OCI-LY1 (cell line): ENCODE results near the gene CYYR1.

Source experiments
- H2AFZ ChIP-seq: fragments of 200-600 bp; sonication (generic), shearing (Covaris generic); 2 replicates; pipeline ENCODE4 v1.6.0; 2014; ENCODE audit warnings: antibody characterized with exemption, mild to moderate bottlenecking, low read length
- H3F3A ChIP-seq: fragments of 200-600 bp; sonication (generic), shearing (Covaris generic); 2 replicates; pipeline ENCODE4 v1.6.0; 2014; ENCODE audit warnings: mild to moderate bottlenecking, antibody characterized with exemption, low read length, moderate library complexity; ENCODE audit not compliant: insufficient read depth
- H3K27ac ChIP-seq: fragments of 200-600 bp; sonication (generic); 2 replicates; pipeline ENCODE4 v1.5.1; 2014; ENCODE audit warnings: low read length, mixed run types, mild to moderate bottlenecking, low read depth; ENCODE audit not compliant: poor library complexity, severe bottlenecking
- H3K27me3 ChIP-seq: fragments of 200-600 bp; sonication (generic); 2 replicates; pipeline ENCODE4 v1.6.0; 2014; ENCODE audit warnings: antibody characterized with exemption, mild to moderate bottlenecking, low read length, moderate library complexity; ENCODE audit not compliant: insufficient read depth
- H3K36me3 ChIP-seq: fragments of 200-600 bp; sonication (generic); 2 replicates; pipeline ENCODE4 v1.6.1; 2014; ENCODE audit warnings: mild to moderate bottlenecking, antibody characterized with exemption, low read length, moderate library complexity, mixed read lengths; ENCODE audit not compliant: insufficient read depth
- H3K4me1 ChIP-seq: fragments of 200-600 bp; sonication (generic); 2 replicates; pipeline ENCODE4 v1.5.1; 2014; ENCODE audit warnings: mild to moderate bottlenecking, low read length, moderate library complexity; ENCODE audit not compliant: insufficient read depth, severe bottlenecking
- H3K4me2 ChIP-seq: fragments of 200-600 bp; sonication (generic), shearing (Covaris generic); 2 replicates; pipeline ENCODE4 v1.6.1; 2014; ENCODE audit warnings: low read length
- H3K4me3 ChIP-seq: fragments of 200-600 bp; sonication (generic); 2 replicates; pipeline ENCODE4 v1.5.1; 2014; ENCODE audit warnings: low read length, low read depth, mild to moderate bottlenecking, mixed read lengths; ENCODE audit not compliant: poor library complexity, severe bottlenecking
- H3K79me2 ChIP-seq: fragments of 200-600 bp; shearing (Covaris generic); 2 replicates; pipeline ENCODE4 v1.6.1; 2016; ENCODE audit warnings: mixed run types, low read length, mixed read lengths; ENCODE audit not compliant: insufficient read depth
- H3K9ac ChIP-seq: fragments of 200-600 bp; sonication (generic), shearing (Covaris generic); 2 replicates; pipeline ENCODE4 v1.6.1; 2014; ENCODE audit warnings: mild to moderate bottlenecking, low read length, mixed read lengths
- H3K9me2 ChIP-seq: fragments of 200-600 bp; sonication (generic), shearing (Covaris generic); 2 replicates; pipeline ENCODE4 v1.6.1; 2014; ENCODE audit warnings: low read depth, mild to moderate bottlenecking, low read length, mixed read lengths
- H3K9me3 ChIP-seq: fragments of 200-600 bp; shearing (Covaris generic); 2 replicates; pipeline ENCODE4 v1.6.1; 2014; ENCODE audit warnings: low read length, mixed read lengths
- H4K20me1 ChIP-seq: fragments of 200-600 bp; sonication (generic), shearing (Covaris generic); 2 replicates; pipeline ENCODE4 v1.6.0; 2016; ENCODE audit warnings: mild to moderate bottlenecking, low read length; ENCODE audit not compliant: insufficient read depth
- EZH2 ChIP-seq: fragments of 200-600 bp; sonication (generic), shearing (Covaris generic); IDR thresholded peaks from 2 replicates; pipeline ENCODE4 v1.8.0; 2017; ENCODE audit warnings: borderline replicate concordance, mixed run types, mild to moderate bottlenecking, antibody characterized with exemption, low read length, moderate library complexity, mixed read lengths
- TF ChIP-seq, protein P1 (sequence below): fragments of 200-600 bp; sonication (generic), shearing (Covaris generic); IDR thresholded peaks from 2 replicates; pipeline ENCODE4 v1.5.1; 2017; ENCODE audit warnings: mild to moderate bottlenecking, antibody characterized with exemption, low read length, moderate library complexity, mixed read lengths

Gene CYYR1

DNA sequence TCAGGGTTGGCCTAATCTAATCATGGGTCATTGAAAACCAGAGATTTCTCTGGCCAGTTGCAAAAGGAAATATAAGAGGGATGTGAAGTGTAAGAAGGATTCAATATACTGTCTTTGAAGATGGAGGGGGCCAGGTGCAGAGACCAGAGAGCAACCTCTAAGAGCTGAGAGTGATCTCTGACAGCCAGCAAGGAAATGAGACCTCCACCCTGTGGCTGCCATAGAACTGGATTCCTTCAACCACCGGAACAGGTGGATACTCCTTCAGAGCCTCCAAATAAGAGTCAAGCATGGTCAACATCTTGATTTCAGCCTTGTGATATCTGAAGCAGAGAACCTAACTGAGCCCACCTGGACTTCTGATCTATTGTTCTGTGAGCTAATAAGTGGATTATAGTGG lies 128.4 kb downstream of the CYYR1 start:
- Histone ChIP-seq H2AFZ (no peak overlapping the region), H3K9ac (no peak overlapping the region), H3K27me3 (no peaks in the 10 kb centered on the region), H3K79me2 (no peaks in the 10 kb centered on the region), H3K9me2 (no peaks in the 10 kb centered on the region), H3K4me3 (no peak overlapping the region), H3K4me1 (peaks cover 3% of the 10 kb centered on the region), H3F3A (no peaks in the 10 kb centered on the region), H3K36me3 (no peaks in the 10 kb centered on the region; the same call in 1 of the 2 replicates), H3K4me2 (no peak overlapping the region), H3K9me3 (peaks cover 6% of the 10 kb centered on the region; the same call in 1 of the 2 replicates), H4K20me1 (no peaks in the 10 kb centered on the region), H3K27ac (no peak overlapping the region)
- no peak for TF ChIP-seq EZH2
- TF ChIP-seq, protein P1, sequence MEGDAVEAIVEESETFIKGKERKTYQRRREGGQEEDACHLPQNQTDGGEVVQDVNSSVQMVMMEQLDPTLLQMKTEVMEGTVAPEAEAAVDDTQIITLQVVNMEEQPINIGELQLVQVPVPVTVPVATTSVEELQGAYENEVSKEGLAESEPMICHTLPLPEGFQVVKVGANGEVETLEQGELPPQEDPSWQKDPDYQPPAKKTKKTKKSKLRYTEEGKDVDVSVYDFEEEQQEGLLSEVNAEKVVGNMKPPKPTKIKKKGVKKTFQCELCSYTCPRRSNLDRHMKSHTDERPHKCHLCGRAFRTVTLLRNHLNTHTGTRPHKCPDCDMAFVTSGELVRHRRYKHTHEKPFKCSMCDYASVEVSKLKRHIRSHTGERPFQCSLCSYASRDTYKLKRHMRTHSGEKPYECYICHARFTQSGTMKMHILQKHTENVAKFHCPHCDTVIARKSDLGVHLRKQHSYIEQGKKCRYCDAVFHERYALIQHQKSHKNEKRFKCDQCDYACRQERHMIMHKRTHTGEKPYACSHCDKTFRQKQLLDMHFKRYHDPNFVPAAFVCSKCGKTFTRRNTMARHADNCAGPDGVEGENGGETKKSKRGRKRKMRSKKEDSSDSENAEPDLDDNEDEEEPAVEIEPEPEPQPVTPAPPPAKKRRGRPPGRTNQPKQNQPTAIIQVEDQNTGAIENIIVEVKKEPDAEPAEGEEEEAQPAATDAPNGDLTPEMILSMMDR, result no peak

DNA sequence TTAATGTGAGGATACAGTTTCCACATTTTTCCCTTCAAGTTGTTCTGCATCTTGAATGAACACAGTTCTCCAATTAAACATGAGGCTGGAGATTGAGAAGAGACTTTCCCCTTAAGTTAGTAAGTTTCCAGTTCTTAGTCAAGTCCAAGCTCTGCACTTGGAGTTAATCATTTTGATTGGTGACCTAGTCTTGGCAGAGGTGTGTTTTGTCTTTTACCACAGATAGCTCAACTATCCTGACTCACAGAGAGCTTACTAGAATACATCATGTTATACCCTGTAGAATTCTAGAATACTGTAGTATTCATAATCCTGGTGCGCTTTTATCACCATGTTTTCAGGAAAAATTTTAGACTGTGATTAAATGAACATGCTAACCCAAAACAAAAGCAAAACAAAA lies 129.2 kb downstream of the CYYR1 start:
- H3K4me2 ChIP-seq, result no peak overlapping the region
- H4K20me1 ChIP-seq, result no peaks in the 10 kb centered on the region
- H3K27me3 ChIP-seq, result no peaks in the 10 kb centered on the region
- no peak for TF ChIP-seq EZH2
- TF ChIP-seq, protein P1, result no peak
- H3F3A ChIP-seq, result no peaks in the 10 kb centered on the region
- no peak overlapping the region for H2AFZ ChIP-seq
- no peaks in the 10 kb centered on the region for H3K9me2 ChIP-seq
- H3K4me3 ChIP-seq, result no peak overlapping the region
- H3K27ac ChIP-seq, result no peak overlapping the region
- H3K4me1 ChIP-seq, result peaks cover 3% of the 10 kb centered on the region
- H3K9me3 ChIP-seq, result peaks cover 6% of the 10 kb centered on the region; the same call in 1 of the 2 replicates
- H3K9ac ChIP-seq, result no peak overlapping the region
- H3K79me2 ChIP-seq, result no peaks in the 10 kb centered on the region
- H3K36me3 ChIP-seq, result no peaks in the 10 kb centered on the region; the same call in 1 of the 2 replicates

DNA sequence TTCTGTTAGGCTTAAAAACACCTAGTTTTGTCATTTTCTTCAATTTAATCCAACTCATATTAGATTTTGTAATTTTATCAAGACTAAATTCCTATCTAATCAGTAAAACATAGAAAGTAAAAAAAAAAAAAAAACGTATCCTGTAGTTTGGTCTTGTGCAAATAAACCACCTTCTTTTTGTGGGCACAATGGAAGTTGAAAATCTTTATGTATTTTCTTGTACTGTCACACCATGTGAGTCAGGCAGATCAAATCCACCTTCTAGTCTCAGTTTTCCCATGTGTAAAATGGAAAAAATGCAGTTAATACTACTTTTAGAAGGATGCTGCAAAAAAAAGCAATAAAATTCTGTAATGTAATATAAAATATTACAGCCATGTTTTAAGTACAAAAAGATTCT lies 129.8 kb downstream of the CYYR1 start:
- Histone ChIP-seq H3K9me3 (peaks cover 6% of the 10 kb centered on the region; the same call in 1 of the 2 replicates), H4K20me1 (no peaks in the 10 kb centered on the region), H3K9me2 (no peaks in the 10 kb centered on the region), H3K4me1 (peaks cover 7% of the 10 kb centered on the region), H3K27ac (no peak overlapping the region), H3F3A (no peaks in the 10 kb centered on the region), H3K4me2 (no peak overlapping the region), H3K9ac (no peak overlapping the region), H3K27me3 (no peaks in the 10 kb centered on the region), H2AFZ (no peak overlapping the region), H3K36me3 (no peaks in the 10 kb centered on the region; the same call in 1 of the 2 replicates), H3K79me2 (no peaks in the 10 kb centered on the region), H3K4me3 (no peak overlapping the region)
- TF ChIP-seq EZH2, result no peak
- TF ChIP-seq, protein P1, result no peak
